ENCODE data around the gene PLXNA3.

Gene PLXNA3

GRCh38 chrX:154507673-154508383 is 49.7 kb downstream of the PLXNA3 start:
- DNase-seq = no peak

GRCh38 chrX:154508384-154508745 is 50.3 kb downstream of the PLXNA3 start:
- no peak for DNase-seq

GRCh38 chrX:154509455-154509854 is 51.4 kb downstream of the PLXNA3 start:
- DNase-seq = no peak

- DNase-seq = no peak
These were observed 53.7 kb downstream of the PLXNA3 start for GRCh38 chrX:154511761-154512160.

- no peak for DNase-seq
These were observed 54.9 kb downstream of the PLXNA3 start for GRCh38 chrX:154512879-154513553.

- no peak for DNase-seq
These were observed 55.6 kb downstream of the PLXNA3 start for GRCh38 chrX:154513716-154514115.

- peak; percentile 45 for DNase-seq
These were observed 57.2 kb downstream of the PLXNA3 start for GRCh38 chrX:154515090-154515965.

GRCh38 chrX:154515966-154516655 is 58.0 kb downstream of the PLXNA3 start, which contains the start of gene FAM3A:
FAM3A (minus strand) TSS chrX:154516232; CDS start chrX:154515772, 460 bp downstream.
- peak; percentile 60 for DNase-seq

- DNase-seq = no peak
These were observed 58.6 kb downstream of the PLXNA3 start for GRCh38 chrX:154516656-154517100.

- DNase-seq = no peak
These were observed 59.2 kb downstream of the PLXNA3 start for GRCh38 chrX:154517101-154517781.

- no peak for DNase-seq
These were observed 61.3 kb downstream of the PLXNA3 start for GRCh38 chrX:154519389-154519788.

- DNase-seq = no peak
These were observed 67.8 kb downstream of the PLXNA3 start for GRCh38 chrX:154525606-154526490.

- DNase-seq = peak; percentile 22
These were observed 69.0 kb downstream of the PLXNA3 start for GRCh38 chrX:154526901-154527675.

Data from SHP77 treated with DMSO at 0.1 percent for 48 hours (cell line).